Embryonic facial prominence (tissue), 1 donor: ENCODE data around the gene NFKB2.

Experiments
- DNase-seq: peaks from one replicate; pipeline ENCODE4 v3.0.0-alpha.2; 2016; ENCODE audit errors: extremely low spot score

The NFKB2 gene

DNA sequence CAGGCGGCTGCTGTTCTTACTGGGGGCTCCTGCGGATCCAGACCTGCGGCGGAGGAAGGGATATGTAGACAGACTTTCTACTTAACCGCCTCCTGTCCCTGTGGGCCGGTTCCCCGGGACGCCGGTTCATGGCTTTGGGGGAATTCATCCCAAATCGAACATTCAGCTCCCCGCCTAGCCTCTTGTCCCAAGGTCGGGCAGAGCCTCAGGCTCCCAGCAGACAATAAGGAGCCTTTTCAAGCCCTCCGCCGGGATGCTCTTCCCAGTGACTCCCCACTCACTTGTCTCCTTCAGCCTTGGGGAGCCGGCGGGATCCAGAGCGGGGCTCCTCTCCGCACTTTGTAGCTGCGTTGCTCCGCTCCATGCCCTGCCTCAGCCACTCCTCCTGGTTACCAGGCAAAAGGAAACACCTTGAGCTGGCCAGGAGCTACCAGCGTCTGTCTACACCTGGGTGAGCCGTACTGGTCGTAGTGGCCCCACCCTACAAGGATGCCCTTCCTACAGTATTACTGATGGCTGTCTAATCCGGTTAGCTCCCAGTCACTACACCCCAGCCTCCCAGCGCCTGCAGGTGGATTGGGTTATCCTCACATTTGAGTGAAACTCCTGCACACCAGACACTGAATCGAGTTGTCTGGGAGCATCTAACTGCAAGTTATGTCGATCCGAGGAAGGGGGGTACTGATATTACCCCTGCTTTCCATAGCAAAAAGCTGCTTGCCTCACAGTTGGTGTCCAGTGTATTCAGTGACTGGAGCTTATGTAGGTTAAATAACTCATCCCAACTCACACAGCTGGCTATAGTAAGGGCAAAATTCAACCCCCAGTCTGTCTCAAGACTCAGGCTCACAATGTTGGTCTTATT, 55.8 kb downstream of the NFKB2 start, which contains the start of gene C10orf95:
Gene C10orf95 (minus strand): TSS at position 439 of the 865 bp plus-strand sequence. CDS start 450 bp downstream, outside the sequence.
- DNase-seq = no peak
